GM23338 (cell line): Measurements from ENCODE around the gene LDLRAD2.

Source experiments
- EZH2 ChIP-seq: fragments of 200-600 bp; sonication (generic); IDR thresholded peaks from one replicate; pipeline ENCODE4 v1.8.0; 2017; ENCODE audit warnings: antibody characterized with exemption, mild to moderate bottlenecking, low read depth; ENCODE audit not compliant: unreplicated experiment
- TF ChIP-seq, protein P1 (sequence below): IDR thresholded peaks from one replicate; pipeline ENCODE4 v1.6.1; 2018; ENCODE audit warnings: antibody characterized with exemption; ENCODE audit not compliant: unreplicated experiment
- TF ChIP-seq, protein P2 (sequence below), 2 experiments: fragments of 200-600 bp in 1 of 2; sonication (generic) in 1 of 2; conservative IDR thresholded peaks; 2 replicates each; pipeline versions ENCODE4 v1.5.1 to v1.6.1; 2016 to 2017; ENCODE audit warnings: antibody characterized with exemption in 2 of 2, low read depth in 2 of 2, mild to moderate bottlenecking in 2 of 2, moderate library complexity in 1 of 2

DNA sequence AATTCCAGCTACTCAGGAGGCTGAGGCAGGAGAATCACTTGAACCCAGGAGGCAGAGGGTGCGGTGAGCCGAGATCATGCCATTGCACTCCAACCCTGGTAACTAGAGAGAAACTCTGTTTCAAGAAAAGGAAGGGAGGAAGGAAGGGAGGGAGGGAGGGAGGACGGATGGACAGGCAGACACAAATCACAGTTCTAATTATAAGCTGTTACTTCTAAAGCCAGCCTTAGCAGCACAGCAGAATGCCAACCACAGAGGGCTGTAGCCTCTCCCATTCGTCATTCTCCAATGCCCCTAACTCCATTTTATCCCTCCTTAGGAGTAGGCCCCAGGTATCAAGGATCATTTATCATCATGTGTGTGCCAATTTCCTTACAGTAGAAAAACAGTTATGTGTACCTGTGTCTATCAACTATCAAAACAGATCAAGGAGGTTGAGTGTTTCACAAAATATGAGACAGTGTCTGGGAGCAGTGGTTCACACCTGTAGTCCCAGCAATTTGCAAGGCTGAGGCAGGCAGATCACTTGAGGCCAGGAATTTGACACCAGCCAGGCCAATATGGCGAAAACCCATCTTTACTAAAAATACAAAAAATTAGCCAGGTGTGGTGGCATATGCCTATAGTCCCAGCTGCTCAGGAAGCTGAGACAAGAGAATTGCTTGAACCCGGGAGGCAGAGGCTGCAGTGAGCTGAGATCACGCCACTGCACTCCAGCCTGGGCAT, 48.2 kb upstream of the LDLRAD2 start:
- TF ChIP-seq EZH2: no peak
- TF ChIP-seq, protein P1, sequence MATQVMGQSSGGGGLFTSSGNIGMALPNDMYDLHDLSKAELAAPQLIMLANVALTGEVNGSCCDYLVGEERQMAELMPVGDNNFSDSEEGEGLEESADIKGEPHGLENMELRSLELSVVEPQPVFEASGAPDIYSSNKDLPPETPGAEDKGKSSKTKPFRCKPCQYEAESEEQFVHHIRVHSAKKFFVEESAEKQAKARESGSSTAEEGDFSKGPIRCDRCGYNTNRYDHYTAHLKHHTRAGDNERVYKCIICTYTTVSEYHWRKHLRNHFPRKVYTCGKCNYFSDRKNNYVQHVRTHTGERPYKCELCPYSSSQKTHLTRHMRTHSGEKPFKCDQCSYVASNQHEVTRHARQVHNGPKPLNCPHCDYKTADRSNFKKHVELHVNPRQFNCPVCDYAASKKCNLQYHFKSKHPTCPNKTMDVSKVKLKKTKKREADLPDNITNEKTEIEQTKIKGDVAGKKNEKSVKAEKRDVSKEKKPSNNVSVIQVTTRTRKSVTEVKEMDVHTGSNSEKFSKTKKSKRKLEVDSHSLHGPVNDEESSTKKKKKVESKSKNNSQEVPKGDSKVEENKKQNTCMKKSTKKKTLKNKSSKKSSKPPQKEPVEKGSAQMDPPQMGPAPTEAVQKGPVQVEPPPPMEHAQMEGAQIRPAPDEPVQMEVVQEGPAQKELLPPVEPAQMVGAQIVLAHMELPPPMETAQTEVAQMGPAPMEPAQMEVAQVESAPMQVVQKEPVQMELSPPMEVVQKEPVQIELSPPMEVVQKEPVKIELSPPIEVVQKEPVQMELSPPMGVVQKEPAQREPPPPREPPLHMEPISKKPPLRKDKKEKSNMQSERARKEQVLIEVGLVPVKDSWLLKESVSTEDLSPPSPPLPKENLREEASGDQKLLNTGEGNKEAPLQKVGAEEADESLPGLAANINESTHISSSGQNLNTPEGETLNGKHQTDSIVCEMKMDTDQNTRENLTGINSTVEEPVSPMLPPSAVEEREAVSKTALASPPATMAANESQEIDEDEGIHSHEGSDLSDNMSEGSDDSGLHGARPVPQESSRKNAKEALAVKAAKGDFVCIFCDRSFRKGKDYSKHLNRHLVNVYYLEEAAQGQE: no peak
- TF ChIP-seq, protein P2, sequence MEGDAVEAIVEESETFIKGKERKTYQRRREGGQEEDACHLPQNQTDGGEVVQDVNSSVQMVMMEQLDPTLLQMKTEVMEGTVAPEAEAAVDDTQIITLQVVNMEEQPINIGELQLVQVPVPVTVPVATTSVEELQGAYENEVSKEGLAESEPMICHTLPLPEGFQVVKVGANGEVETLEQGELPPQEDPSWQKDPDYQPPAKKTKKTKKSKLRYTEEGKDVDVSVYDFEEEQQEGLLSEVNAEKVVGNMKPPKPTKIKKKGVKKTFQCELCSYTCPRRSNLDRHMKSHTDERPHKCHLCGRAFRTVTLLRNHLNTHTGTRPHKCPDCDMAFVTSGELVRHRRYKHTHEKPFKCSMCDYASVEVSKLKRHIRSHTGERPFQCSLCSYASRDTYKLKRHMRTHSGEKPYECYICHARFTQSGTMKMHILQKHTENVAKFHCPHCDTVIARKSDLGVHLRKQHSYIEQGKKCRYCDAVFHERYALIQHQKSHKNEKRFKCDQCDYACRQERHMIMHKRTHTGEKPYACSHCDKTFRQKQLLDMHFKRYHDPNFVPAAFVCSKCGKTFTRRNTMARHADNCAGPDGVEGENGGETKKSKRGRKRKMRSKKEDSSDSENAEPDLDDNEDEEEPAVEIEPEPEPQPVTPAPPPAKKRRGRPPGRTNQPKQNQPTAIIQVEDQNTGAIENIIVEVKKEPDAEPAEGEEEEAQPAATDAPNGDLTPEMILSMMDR (conservative IDR thresholded peaks at IDR 0.05; ENCODE audit: low read depth in 2 of 2): no peak
